Keratinocyte (primary cell): Measurements from ENCODE around the gene VAC14. TPM values are rescaled to one million over a fixed set of nuclear protein-coding genes. Genes with fewer than 3 reads are reported as not detected.

ENCODE experiments used
- DNase-seq: peaks from one replicate; pipeline ENCODE4 v3.0.0-alpha.2; 2011; ENCODE audit warnings: low read depth, missing footprints, low spot score
- FAIRE-seq: peaks from 2 replicates; lab custom pipeline; 2011; peaks lifted over from hg19 to GRCh38; lab: Jason Lieb, UNC
- H2AFZ ChIP-seq: 2 replicates; pipeline ENCODE4 v1.6.0; 2012; ENCODE audit warnings: low read length, control low read depth, inconsistent platforms; ENCODE audit not compliant: control insufficient read depth
- H3K27ac ChIP-seq: 2 replicates; pipeline ENCODE4 v1.5.1; 2011; ENCODE audit warnings: low read length; ENCODE audit not compliant: control insufficient read depth, insufficient read depth
- H3K27me3 ChIP-seq: 3 replicates; pipeline ENCODE4 v1.6.0; 2011; ENCODE audit warnings: low read length; ENCODE audit not compliant: control insufficient read depth, insufficient read depth; ENCODE audit errors: extremely low read depth
- H3K36me3 ChIP-seq, 2 experiments: 2 replicates in 1 of 2; 3 replicates in 1 of 2; pipeline ENCODE4 v1.5.1; 2011; ENCODE audit warnings: low read length in 2 of 2, mild to moderate bottlenecking in 1 of 2; ENCODE audit not compliant: control insufficient read depth in 2 of 2, insufficient read depth in 2 of 2; ENCODE audit errors: extremely low read depth in 1 of 2
- H3K4me1 ChIP-seq: 3 replicates; pipeline ENCODE4 v1.5.1; 2011; ENCODE audit warnings: low read length; ENCODE audit not compliant: control insufficient read depth, insufficient read depth; ENCODE audit errors: extremely low read depth
- H3K4me2 ChIP-seq: 3 replicates; pipeline ENCODE4 v1.6.0; 2011; ENCODE audit warnings: low read depth, low read length; ENCODE audit not compliant: control insufficient read depth, insufficient read depth; ENCODE audit errors: extremely low read depth
- H3K4me3 ChIP-seq, 3 experiments: fragments of 200-600 bp in 1 of 3; sonication (generic) in 1 of 3; 2 replicates in 2 of 3; 3 replicates in 1 of 3; pipeline ENCODE4 v1.5.1; 2011 to 2016; ENCODE audit warnings: low read length in 3 of 3, mild to moderate bottlenecking in 3 of 3, control low read depth in 2 of 3, inconsistent platforms in 1 of 3, low read depth in 1 of 3, mixed read lengths in 1 of 3, mixed run types in 1 of 3, moderate library complexity in 1 of 3; ENCODE audit not compliant: control insufficient read depth in 2 of 3, insufficient read depth in 2 of 3; ENCODE audit errors: extremely low read depth in 1 of 3
- H3K79me2 ChIP-seq: 2 replicates; pipeline ENCODE4 v1.6.0; 2012; ENCODE audit warnings: low read length; ENCODE audit not compliant: control insufficient read depth, insufficient read depth
- H3K9ac ChIP-seq: 3 replicates; pipeline ENCODE4 v1.6.0; 2011; ENCODE audit warnings: low read length; ENCODE audit not compliant: control insufficient read depth, insufficient read depth; ENCODE audit errors: extremely low read depth
- H3K9me1 ChIP-seq: 3 replicates; pipeline ENCODE4 v1.6.0; 2011; ENCODE audit warnings: low read length; ENCODE audit not compliant: control insufficient read depth, insufficient read depth; ENCODE audit errors: extremely low read depth
- H3K9me3 ChIP-seq: 2 replicates; pipeline ENCODE4 v1.5.1; 2012; ENCODE audit warnings: low read depth, low read length; ENCODE audit not compliant: control insufficient read depth
- H4K20me1 ChIP-seq: 3 replicates; pipeline ENCODE4 v1.6.0; 2011; ENCODE audit warnings: low read length; ENCODE audit not compliant: control insufficient read depth, insufficient read depth; ENCODE audit errors: extremely low read depth
- CTCF ChIP-seq, 3 experiments: IDR thresholded peaks in 1 of 3; conservative IDR thresholded peaks in 1 of 3; optimal IDR thresholded peaks in 1 of 3; 2 replicates in 2 of 3; 3 replicates in 1 of 3; pipeline versions ENCODE3 to v1.5.1; 2011; ENCODE audit warnings: low read length in 3 of 3, mild to moderate bottlenecking in 3 of 3, moderate library complexity in 2 of 3, control low read depth in 1 of 3, inconsistent platforms in 1 of 3; ENCODE audit not compliant: insufficient read depth in 2 of 3; ENCODE audit errors: extremely low read depth in 1 of 3
- EZH2 ChIP-seq: IDR thresholded peaks from one replicate; pipeline ENCODE4 v1.6.1; 2012; ENCODE audit warnings: inconsistent platforms, mild to moderate bottlenecking, low read length, moderate library complexity
- dilution Hi-C: fragments of 300-500 bp; cut with MboI; formaldehyde crosslinking; loops from one replicate; pipeline ENCODE4 v1.7.0; 2020; ENCODE audit warnings: low sequenced_read_pairs; ENCODE audit not compliant: extremely low pct_ligation_motif_present
- polyA plus RNA-seq, 5 experiments: library from polyadenylated mRNA; depleted of rRNA in 3 of 5; stranded (reverse) in 3 of 5; stranded (forward) in 1 of 5; unstranded in 1 of 5; fragments of >200 nt; gene quantifications; 1 replicate in 1 of 5; 2 replicates in 3 of 5; 3 replicates in 1 of 5; pipeline versions ENCODE4 v1.2.1 to v1.2.3, GENCODE V29; 2011 to 2012; ENCODE audit warnings: missing spikeins in 2 of 5, low read depth in 1 of 5, low replicate concordance in 1 of 5

VAC14 gene
- polyA plus RNA-seq, 1 donor (not counting 4 experiments of a cell fraction or from before 2014, with no cell fraction given) = 15.9 TPM

GRCh38 chr16:70749006-70749678 is 51.8 kb downstream of the VAC14 start:
- no peak for DNase-seq
- Histone ChIP-seq H3K4me1 (peaks cover 30% of the 10 kb centered on the region), H3K36me3 (peaks cover 3 to 4% of the 10 kb centered on the region in 2 experiments), H3K9me3 (no peaks in the 10 kb centered on the region), H3K9me1 (no peaks in the 10 kb centered on the region), H3K79me2 (no peaks in the 10 kb centered on the region), H3K9ac (no peak overlapping the region), H3K4me2 (no peak overlapping the region), H3K27ac (no peak overlapping the region), H4K20me1 (no peaks in the 10 kb centered on the region), H3K4me3 (no peak overlapping the region), H2AFZ (no peak overlapping the region), H3K27me3 (no peaks in the 10 kb centered on the region)
- FAIRE-seq = no peak
- dilution Hi-C loops = no loop called here
- TF ChIP-seq EZH2 (no peak), CTCF (optimal IDR thresholded peaks at IDR 0.05 in 1 of 3, IDR thresholded peaks at IDR 0.05 in 1 of 3, conservative IDR thresholded peaks at IDR 0.05 in 1 of 3; ENCODE audit: extremely low read depth in 1 of 3, insufficient read depth in 2 of 3, low read length in 3 of 3) (no peak)

- DNase-seq = no peak
- Histone ChIP-seq H2AFZ (no peak overlapping the region), H3K9ac (no peak overlapping the region), H3K9me1 (no peaks in the 10 kb centered on the region), H3K27ac (no peak overlapping the region), H3K4me3 (no peak overlapping the region), H4K20me1 (no peaks in the 10 kb centered on the region), H3K79me2 (no peaks in the 10 kb centered on the region), H3K27me3 (no peaks in the 10 kb centered on the region), H3K36me3 (peaks cover 4 to 10% of the 10 kb centered on the region in 2 experiments), H3K9me3 (no peaks in the 10 kb centered on the region), H3K4me1 (peaks cover 30% of the 10 kb centered on the region), H3K4me2 (peak overlapping the region; percentile 4)
- FAIRE-seq = peak; percentile 69
- TF ChIP-seq EZH2 = no peak
- TF ChIP-seq CTCF (optimal IDR thresholded peaks at IDR 0.05 in 1 of 3, IDR thresholded peaks at IDR 0.05 in 1 of 3, conservative IDR thresholded peaks at IDR 0.05 in 1 of 3; ENCODE audit: extremely low read depth in 1 of 3, insufficient read depth in 2 of 3, low read length in 3 of 3) = no peak
- dilution Hi-C loops = no loop called here
Observed at GRCh38 chr16:70747703-70748631, 53.0 kb downstream of the VAC14 start.
